Measurements from ENCODE around the gene TAF6L. TPM values are rescaled to one million over a fixed set of nuclear protein-coding genes. Genes with fewer than 3 reads are reported as not detected.

The TAF6L gene
- total RNA-seq, 1 experiment from 2014 or later: 42.1 TPM

- peaks cover 14% of the 10 kb centered on the region for H3K4me1 Mint-ChIP-seq
- H3K36me3 Mint-ChIP-seq: peaks cover 21% of the 10 kb centered on the region
- peak overlapping the region; percentile 88 for H3K4me3 Mint-ChIP-seq
- ChIA-PET POLR2A (interaction anchor here (0.6 to 5.3 kb wide), 8 partner anchors 13 to 1385 kb away, joined by 4 to 25 read pairs (median 5); partner anchors contain the start of genes BSCL2, C11orf98, CSKMT and STX5), CTCF (interaction anchor here (0.6 to 11.6 kb wide), 17 partner anchors 11 to 346 kb away, joined by 3 to 121 read pairs (median 7); partner anchors contain the start of genes BSCL2, C11orf98, CSKMT and GNG3)
- ATAC-seq (peak; percentile 14), DNase-seq (ENCODE audit: low spot score) (no peak)
- peak overlapping the region; percentile 98 for H3K27ac Mint-ChIP-seq
- no peaks in the 10 kb centered on the region; the same call in 1 of the 2 replicates for H3K27me3 Mint-ChIP-seq (ENCODE audit: low read depth)
- H3K9me3 Mint-ChIP-seq: no peaks in the 10 kb centered on the region
- TF ChIP-seq ZNF232 (CRISPR knock-in tag; IDR thresholded peaks at IDR 0.05) (no peak), ZNF425 (CRISPR knock-in tag; conservative IDR thresholded peaks at IDR 0.05) (no peak), CTCF (IDR thresholded peaks at IDR 0.05) (no peak), TEAD1 (CRISPR knock-in tag; IDR thresholded peaks at IDR 0.05) (0 out of 2 replicates have a peak, but pooled peaks have one; percentile 11), AFF4 (CRISPR knock-in tag; IDR thresholded peaks at IDR 0.05; ENCODE audit: borderline replicate concordance) (no peak), EMX1 (CRISPR knock-in tag; IDR thresholded peaks at IDR 0.05) (no peak), STAT6 (CRISPR knock-in tag; conservative IDR thresholded peaks at IDR 0.05; ENCODE audit: low read depth) (no peak), MAX (CRISPR knock-in tag; IDR thresholded peaks at IDR 0.05) (no peak), MXD4 (CRISPR knock-in tag; IDR thresholded peaks at IDR 0.05; ENCODE audit: borderline replicate concordance) (no peak), ZBTB43 (CRISPR knock-in tag; IDR thresholded peaks at IDR 0.05) (no peak), CDX4 (CRISPR knock-in tag; IDR thresholded peaks at IDR 0.05; ENCODE audit: borderline replicate concordance) (no peak), PRDM15 (CRISPR knock-in tag; IDR thresholded peaks at IDR 0.05) (peak; percentile 80), ZNF512 (CRISPR knock-in tag; IDR thresholded peaks at IDR 0.05; ENCODE audit: borderline replicate concordance) (0 out of 2 replicates have a peak, but pooled peaks have one; percentile 14), E2F1 (CRISPR knock-in tag; IDR thresholded peaks at IDR 0.05) (no peak)
These were observed 435 bp upstream of the TAF6L start for GRCh38 chr11:62770778-62771143.

Data from WTC11 (cell line).